Calu3 (cell line): ENCODE results near the gene GARIN5A. TPM values are rescaled to one million over a fixed set of nuclear protein-coding genes. Genes with fewer than 3 reads are reported as not detected.

ENCODE experiments used
- BruUV-seq: library from RNA; stranded (reverse); fragments of 400-500 nt; replicated peaks from 2 replicates; lab custom pipeline; 2021; lab: Mats Ljungman, UMichigan
- CTCF ChIA-PET: fragments of 300-600 bp; sonication (Branson Sonifier 250); formaldehyde crosslinking; loops from one replicate; lab custom pipeline; 2022; ENCODE audit warnings: antibody characterized with exemption; lab: Charles Lee
- DNase-seq: peaks from one replicate; pipeline ENCODE4 v3.0.0; 2022
- H3K27ac Mint-ChIP-seq: one replicate; pipeline ENCODE4 v1.8.0; 2022; ENCODE audit warnings: mixed read lengths; ENCODE audit not compliant: unreplicated experiment
- H3K27me3 Mint-ChIP-seq: one replicate; pipeline ENCODE4 v1.8.0; 2022; ENCODE audit warnings: mixed read lengths; ENCODE audit not compliant: unreplicated experiment
- H3K36me3 Mint-ChIP-seq: one replicate; pipeline ENCODE4 v1.8.0; 2022; ENCODE audit warnings: mild to moderate bottlenecking, moderate library complexity, mixed read lengths; ENCODE audit not compliant: insufficient read depth, unreplicated experiment
- H3K4me1 Mint-ChIP-seq: one replicate; pipeline ENCODE4 v1.8.0; 2022; ENCODE audit warnings: mild to moderate bottlenecking, low read depth, mixed read lengths; ENCODE audit not compliant: unreplicated experiment
- H3K4me3 Mint-ChIP-seq: one replicate; pipeline ENCODE4 v1.8.0; 2022; ENCODE audit warnings: mild to moderate bottlenecking, low read depth, moderate library complexity, mixed read lengths; ENCODE audit not compliant: unreplicated experiment
- H3K9me3 Mint-ChIP-seq: one replicate; pipeline ENCODE4 v1.8.0; 2022; ENCODE audit warnings: low read depth, mixed read lengths; ENCODE audit not compliant: unreplicated experiment
- CTCF ChIP-seq: fragments of 200-600 bp; IDR thresholded peaks from one replicate; pipeline ENCODE4 v1.8.0; 2022; ENCODE audit warnings: antibody characterized with exemption; ENCODE audit not compliant: unreplicated experiment
- intact Hi-C: fragments of 100-400 bp; cut with micrococcal nuclease; formaldehyde crosslinking; loops from one replicate; pipeline ENCODE4 v1.10.0; 2022; ENCODE audit not compliant: unreplicated experiment
- total RNA-seq: library from RNA; stranded (reverse); gene quantifications from 2 replicates; pipeline ENCODE4 v1.2.3, GENCODE V29; 2022

Gene GARIN5A
- total RNA-seq, 1 experiment from 2014 or later, result 6.0 TPM

GRCh38 chr19:50457300-50457699 is 19.3 kb downstream of the GARIN5A start:
- no TSS peak for BruUV-seq
- H3K4me3 Mint-ChIP-seq, result no peak overlapping the region
- peaks cover 3% of the 10 kb centered on the region for H3K4me1 Mint-ChIP-seq
- H3K36me3 Mint-ChIP-seq, result no peaks in the 10 kb centered on the region
- H3K27ac Mint-ChIP-seq, result no peak overlapping the region
- DNase-seq, result no peak
- H3K27me3 Mint-ChIP-seq, result peaks cover 59% of the 10 kb centered on the region
- CTCF ChIA-PET, result interaction anchor here (0.7 kb wide), 1 partner anchor 69 kb away, joined by 6 read pairs; no protein-coding TSS in a partner anchor
- H3K9me3 Mint-ChIP-seq, result peaks cover 2% of the 10 kb centered on the region
- no peak for TF ChIP-seq CTCF
- intact Hi-C loops, result no loop called here

GRCh38 chr19:50455992-50456391 is 20.7 kb downstream of the GARIN5A start:
- no peak overlapping the region for H3K4me3 Mint-ChIP-seq
- BruUV-seq, result no TSS peak
- no peaks in the 10 kb centered on the region for H3K4me1 Mint-ChIP-seq
- TF ChIP-seq CTCF, result no peak
- intact Hi-C loops, result no loop called here
- DNase-seq, result no peak
- H3K27ac Mint-ChIP-seq, result no peak overlapping the region
- peaks cover 2% of the 10 kb centered on the region for H3K9me3 Mint-ChIP-seq
- H3K27me3 Mint-ChIP-seq, result peaks cover 71% of the 10 kb centered on the region
- CTCF ChIA-PET, result interaction anchor here (0.7 kb wide), 1 partner anchor 10 kb away, joined by 3 read pairs; no protein-coding TSS in a partner anchor
- no peaks in the 10 kb centered on the region for H3K36me3 Mint-ChIP-seq

GRCh38 chr19:50453243-50453642 is 23.4 kb downstream of the GARIN5A start:
- Mint-ChIP-seq H3K4me1 (no peaks in the 10 kb centered on the region), H3K27me3 (peaks cover 72% of the 10 kb centered on the region), H3K4me3 (no peak overlapping the region), H3K27ac (no peak overlapping the region), H3K9me3 (peaks cover 2% of the 10 kb centered on the region), H3K36me3 (no peaks in the 10 kb centered on the region)
- no TSS peak for BruUV-seq
- DNase-seq, result no peak
- CTCF ChIA-PET, result interaction anchor here (0.5 kb wide), 1 partner anchor 102 kb away, joined by 3 read pairs; no protein-coding TSS in a partner anchor
- no peak for TF ChIP-seq CTCF
- intact Hi-C loops, result no loop called here

- intact Hi-C loops, result no loop called here
- Mint-ChIP-seq H3K27ac (no peak overlapping the region), H3K27me3 (peaks cover 59% of the 10 kb centered on the region), H3K4me3 (no peak overlapping the region), H3K9me3 (peaks cover 2% of the 10 kb centered on the region), H3K36me3 (no peaks in the 10 kb centered on the region), H3K4me1 (no peaks in the 10 kb centered on the region)
- DNase-seq, result no peak
- no TSS peak for BruUV-seq
- CTCF ChIA-PET, result no interaction called here
- no peak for TF ChIP-seq CTCF
Observed at GRCh38 chr19:50451223-50451534, 25.5 kb downstream of the GARIN5A start.
